ENCODE results near the gene PGD.
"Not testable (repeated sequence)": the region's sequence is repeated elsewhere in the genome, so short reads cannot be mapped to it uniquely, and the experiment has no call there.

Gene PGD

GRCh38 chr1:10438677-10439163 is 39.9 kb downstream of the PGD start:
- no peak for DNase-seq

- no peak for DNase-seq
Observed at GRCh38 chr1:10440305-10440704, 41.4 kb downstream of the PGD start.

- DNase-seq = no peak
Observed at GRCh38 chr1:10440794-10441193, 41.9 kb downstream of the PGD start.

- DNase-seq = no peak
Observed at GRCh38 chr1:10444248-10444647, 45.4 kb downstream of the PGD start.

GRCh38 chr1:10444795-10445397 is 46.0 kb downstream of the PGD start:
- no peak for DNase-seq

GRCh38 chr1:10446790-10447422 is 48.0 kb downstream of the PGD start:
- DNase-seq = no peak

GRCh38 chr1:10449751-10450150 is 50.9 kb downstream of the PGD start, which contains the start of gene CORT:
CORT (plus strand) TSS chr1:10450031; CDS start chr1:10450224, 193 bp downstream.
- DNase-seq = no peak

GRCh38 chr1:10450156-10450814 is 51.4 kb downstream of the PGD start:
- no peak for DNase-seq

GRCh38 chr1:10450836-10451235 is 52.0 kb downstream of the PGD start:
- no peak for DNase-seq

GRCh38 chr1:10451287-10451686 is 52.4 kb downstream of the PGD start:
- DNase-seq = no peak

- no peak for DNase-seq
Observed at GRCh38 chr1:10456048-10456447, 57.2 kb downstream of the PGD start.

GRCh38 chr1:10456661-10457060 is 57.8 kb downstream of the PGD start:
- no peak for DNase-seq

- not testable (repeated sequence) for DNase-seq
Observed at GRCh38 chr1:10457462-10457861, 58.6 kb downstream of the PGD start.

GRCh38 chr1:10457875-10458274 is 59.0 kb downstream of the PGD start:
- DNase-seq = no peak

- DNase-seq = no peak
Observed at GRCh38 chr1:10459184-10459583, 60.3 kb downstream of the PGD start.

- no peak for DNase-seq
Observed at GRCh38 chr1:10467078-10467477, 68.2 kb downstream of the PGD start.

GRCh38 chr1:10470043-10470442 is 71.2 kb downstream of the PGD start:
- no peak for DNase-seq
